Activated T-helper 2 cell treated with anti-CD3 and anti-CD28 coated beads, Interferon-gamma antibody, Interleukin-2, Interleukin-4, amounts not matched to agents 10 μg/mL and 5 μg/mL and 100 μg/mL, durations not matched to agents 14 hours and 24 hours and 36 hours (primary cell): Measurements from ENCODE around the gene NRROS. TPM values are rescaled to one million over a fixed set of nuclear protein-coding genes. Genes with fewer than 3 reads are reported as not detected.
"Not testable (repeated sequence)": the region's sequence is repeated elsewhere in the genome, so short reads cannot be mapped to it uniquely, and the experiment has no call there.

Experiments
- DNase-seq: peaks from one replicate; pipeline ENCODE4 v3.0.0; 2021; ENCODE audit warnings: low spot score
- H3K27ac Mint-ChIP-seq: one replicate; pipeline ENCODE4 v1.8.0; 2021; ENCODE audit warnings: mixed read lengths
- H3K27me3 Mint-ChIP-seq: one replicate; pipeline ENCODE4 v1.8.0; 2021; ENCODE audit warnings: low read depth, mixed read lengths
- H3K36me3 Mint-ChIP-seq: one replicate; pipeline ENCODE4 v1.8.0; 2021; ENCODE audit warnings: low read depth, mixed read lengths
- H3K4me1 Mint-ChIP-seq: one replicate; pipeline ENCODE4 v1.8.0; 2021; ENCODE audit warnings: low read depth, mixed read lengths
- H3K4me3 Mint-ChIP-seq: one replicate; pipeline ENCODE4 v1.8.0; 2021; ENCODE audit warnings: low read depth, mild to moderate bottlenecking, moderate library complexity, mixed read lengths
- H3K9me3 Mint-ChIP-seq: one replicate; pipeline ENCODE4 v1.8.0; 2021; ENCODE audit warnings: mixed read lengths
- intact Hi-C: fragments of 100-400 bp; cut with micrococcal nuclease; formaldehyde crosslinking; loops from one replicate; pipeline ENCODE4 v1.15.1; 2023
- total RNA-seq: library from RNA; stranded (reverse); gene quantifications from 2 replicates; pipeline ENCODE4 v1.2.3, GENCODE V29; 2022

NRROS gene
- total RNA-seq, 1 donor from 2014 or later = 51.4 TPM

DNA sequence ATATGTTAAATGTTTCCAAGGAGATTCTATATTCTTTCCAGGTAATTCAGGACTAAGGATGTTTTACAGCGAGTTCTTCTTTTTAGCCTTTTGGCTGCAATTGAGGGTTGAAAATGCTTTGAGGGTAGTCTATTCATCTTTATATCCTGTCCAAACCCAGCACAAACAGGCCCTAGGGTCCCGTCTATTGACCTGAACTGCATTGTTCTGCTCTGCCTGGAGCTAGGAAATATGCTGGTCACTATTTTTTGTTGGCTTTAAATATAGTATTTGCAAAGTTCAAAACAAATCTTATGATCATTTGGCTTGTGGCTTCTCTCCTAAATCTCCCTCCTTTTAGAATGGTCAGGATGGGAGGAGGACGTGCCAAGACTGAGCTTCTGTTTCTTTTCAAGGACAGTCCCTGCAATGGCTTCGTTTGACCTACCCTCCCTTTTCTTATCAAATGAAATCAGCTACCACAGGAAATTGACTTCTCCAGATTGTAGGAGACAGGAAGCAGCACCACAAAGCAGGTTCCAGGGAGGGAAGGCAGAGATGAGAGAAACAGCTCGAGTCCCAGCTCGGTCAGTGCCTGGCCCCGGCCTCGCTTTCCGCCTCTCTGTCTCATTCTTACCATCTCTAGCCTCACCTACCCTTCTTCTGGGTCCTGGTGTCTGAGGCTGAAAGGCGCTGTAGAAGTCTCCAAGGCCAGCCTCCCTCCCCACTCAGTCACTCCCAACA lies 27.6 kb upstream of the NRROS start:
- peak overlapping the region; percentile 86 for H3K27ac Mint-ChIP-seq
- DNase-seq = peak; percentile 24
- H3K9me3 Mint-ChIP-seq = no peaks in the 10 kb centered on the region
- intact Hi-C loops = no loop called here
- peak overlapping the region; percentile 65 for H3K4me3 Mint-ChIP-seq
- H3K27me3 Mint-ChIP-seq = no peaks in the 10 kb centered on the region
- peaks cover 34% of the 10 kb centered on the region for H3K4me1 Mint-ChIP-seq
- no peaks in the 10 kb centered on the region for H3K36me3 Mint-ChIP-seq

- peaks cover 35% of the 10 kb centered on the region for H3K4me1 Mint-ChIP-seq
- intact Hi-C loops, DNase-seq, H3K27me3 Mint-ChIP-seq, H3K9me3 Mint-ChIP-seq, H3K27ac Mint-ChIP-seq, H3K36me3 Mint-ChIP-seq, H3K4me3 Mint-ChIP-seq: not testable (repeated sequence)
These were observed 24.3 kb upstream of the NRROS start for GRCh38 chr3:196615234-196615633.

DNA sequence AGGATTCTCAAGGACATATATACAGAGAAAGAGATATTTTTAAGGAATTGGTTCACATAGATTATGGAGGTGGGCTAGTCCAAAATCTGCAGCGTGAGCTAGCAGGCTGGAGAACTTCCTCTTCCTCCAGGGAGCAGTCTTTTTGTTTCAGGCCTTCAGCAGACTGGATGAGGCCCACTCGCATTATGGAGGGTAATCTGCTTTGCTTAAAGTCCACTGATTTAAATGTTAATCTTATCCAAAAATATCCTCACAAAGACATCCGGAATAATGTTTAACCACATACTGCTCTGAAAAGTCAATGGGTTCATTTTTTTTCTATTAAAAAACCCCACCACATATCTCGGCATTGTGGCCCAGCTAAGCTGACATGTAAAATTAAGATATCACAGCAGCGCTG lies 22.2 kb upstream of the NRROS start:
- Mint-ChIP-seq H3K4me1 (peaks cover 33% of the 10 kb centered on the region), H3K27ac (no peak overlapping the region), H3K4me3 (no peak overlapping the region), H3K27me3 (no peaks in the 10 kb centered on the region), H3K9me3 (no peaks in the 10 kb centered on the region), H3K36me3 (no peaks in the 10 kb centered on the region)
- intact Hi-C loops = no loop called here
- DNase-seq = no peak

DNA sequence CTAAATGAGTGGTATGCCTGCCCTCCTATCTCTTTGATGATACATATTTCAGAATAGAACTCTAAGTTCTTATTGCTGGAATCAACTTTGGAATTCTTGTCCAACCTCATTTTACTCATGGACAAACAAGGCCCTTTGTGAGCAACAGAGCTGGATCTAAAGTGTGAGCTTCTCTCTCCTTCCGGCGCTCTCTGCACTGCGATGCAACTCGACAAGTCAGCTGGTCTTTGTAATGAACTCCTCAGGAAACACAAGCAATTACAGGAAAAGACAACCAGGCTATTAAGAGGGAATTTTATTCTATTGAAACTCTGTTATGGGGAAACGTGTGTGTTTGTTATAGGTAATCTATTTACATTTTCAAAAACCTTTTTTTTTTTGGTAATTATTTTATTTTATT lies 20.3 kb upstream of the NRROS start:
- Mint-ChIP-seq H3K4me1 (peaks cover 29% of the 10 kb centered on the region), H3K27me3 (no peaks in the 10 kb centered on the region), H3K27ac (no peak overlapping the region), H3K9me3 (no peaks in the 10 kb centered on the region), H3K36me3 (no peaks in the 10 kb centered on the region), H3K4me3 (no peak overlapping the region)
- no peak for DNase-seq
- intact Hi-C loops = no loop called here

DNA sequence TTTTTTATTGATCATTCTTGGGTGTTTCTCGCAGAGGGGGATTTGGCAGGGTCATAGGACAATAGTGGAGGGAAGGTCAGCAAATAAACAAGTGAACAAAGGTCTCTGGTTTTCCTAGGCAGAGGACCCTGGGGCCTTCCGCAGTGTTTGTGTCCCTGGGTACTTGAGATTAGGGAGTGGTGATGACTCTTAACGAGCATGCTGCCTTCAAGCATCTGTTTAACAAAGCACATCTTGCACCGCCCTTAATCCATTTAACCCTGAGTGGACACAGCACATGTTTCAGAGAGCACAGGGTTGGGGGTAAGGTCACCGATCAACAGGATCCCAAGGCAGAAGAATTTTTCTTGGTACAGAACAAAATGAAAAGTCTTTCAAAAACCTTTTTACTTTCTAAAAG lies 19.9 kb upstream of the NRROS start:
- intact Hi-C loops, H3K9me3 Mint-ChIP-seq, H3K36me3 Mint-ChIP-seq, DNase-seq, H3K27me3 Mint-ChIP-seq, H3K27ac Mint-ChIP-seq, H3K4me3 Mint-ChIP-seq: not testable (repeated sequence)
- H3K4me1 Mint-ChIP-seq = peaks cover 34% of the 10 kb centered on the region

DNA sequence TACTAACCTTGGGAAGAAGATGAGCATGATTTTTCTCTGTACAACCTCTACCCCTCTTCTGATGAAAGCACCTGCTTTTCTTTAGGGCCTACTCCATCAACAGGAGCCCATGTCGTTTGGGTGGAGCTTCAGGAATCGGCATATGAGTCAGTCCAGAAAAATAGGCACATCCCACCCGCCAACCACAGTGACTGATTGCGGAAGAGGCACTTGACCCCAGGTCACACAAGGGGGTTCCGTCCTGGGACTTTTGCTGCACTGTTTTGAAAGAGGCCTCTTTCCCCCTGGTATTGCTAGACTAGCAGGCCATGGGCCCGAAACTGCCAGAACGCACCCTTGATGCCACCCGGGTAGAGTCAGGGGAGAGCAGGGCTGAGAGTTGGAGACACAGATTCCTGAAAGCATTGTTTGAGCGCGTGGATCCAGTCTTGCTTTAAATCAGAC lies 19.3 kb upstream of the NRROS start:
- Mint-ChIP-seq H3K9me3 (no peaks in the 10 kb centered on the region), H3K36me3 (no peaks in the 10 kb centered on the region), H3K27me3 (no peaks in the 10 kb centered on the region), H3K4me1 (peaks cover 39% of the 10 kb centered on the region), H3K4me3 (no peak overlapping the region), H3K27ac (no peak overlapping the region)
- no peak for DNase-seq
- intact Hi-C loops = no loop called here

DNA sequence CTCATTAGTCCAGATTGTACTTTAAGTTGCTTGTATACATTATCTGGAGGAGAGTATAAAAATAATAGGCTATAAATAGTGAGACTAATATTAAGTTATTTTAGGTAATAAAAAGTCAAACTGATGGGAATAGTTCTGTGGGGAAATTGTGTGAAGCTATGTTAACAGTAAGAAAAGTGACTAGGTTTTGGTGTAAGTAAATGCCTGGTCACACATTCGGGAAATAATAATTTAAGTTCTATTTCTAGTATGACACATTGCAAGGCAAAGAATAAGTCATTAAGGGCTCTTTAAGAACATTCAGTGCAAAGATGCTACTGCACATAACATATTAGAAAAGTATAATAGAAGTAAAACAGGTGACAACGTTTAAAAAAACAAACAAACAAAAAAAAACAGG lies 18.8 kb upstream of the NRROS start:
- Mint-ChIP-seq H3K27me3 (no peaks in the 10 kb centered on the region), H3K36me3 (no peaks in the 10 kb centered on the region), H3K4me3 (no peak overlapping the region), H3K9me3 (no peaks in the 10 kb centered on the region), H3K4me1 (peaks cover 43% of the 10 kb centered on the region), H3K27ac (no peak overlapping the region)
- intact Hi-C loops = no loop called here
- DNase-seq = no peak

DNA sequence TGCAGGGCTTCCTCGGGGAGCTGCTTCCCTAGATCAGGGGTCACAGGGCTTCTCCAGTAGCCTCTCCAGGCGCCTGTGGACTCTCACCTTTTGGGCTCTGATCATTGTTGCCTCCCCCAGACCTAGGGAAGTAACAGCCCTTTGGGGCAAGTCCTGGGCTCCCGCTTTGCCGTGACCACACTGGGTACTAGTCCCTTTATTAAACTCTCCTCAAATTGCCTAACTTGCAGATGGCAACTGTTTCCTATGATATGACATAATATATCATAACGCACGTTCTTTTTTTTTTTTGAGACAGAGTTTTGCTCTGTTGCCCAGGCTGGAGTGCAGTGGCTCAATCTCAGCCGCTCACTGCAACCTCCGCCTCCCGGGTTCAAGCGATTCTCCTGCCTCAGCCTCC lies 17.9 kb upstream of the NRROS start:
- Mint-ChIP-seq H3K27me3 (no peaks in the 10 kb centered on the region), H3K4me3 (no peak overlapping the region), H3K9me3 (no peaks in the 10 kb centered on the region), H3K4me1 (peaks cover 44% of the 10 kb centered on the region), H3K27ac (no peak overlapping the region), H3K36me3 (no peaks in the 10 kb centered on the region)
- intact Hi-C loops = no loop called here
- no peak for DNase-seq

GRCh38 chr3:196624067-196624790 lies 15.3 kb upstream of the NRROS start:
- intact Hi-C loops = loop anchor here (2.0 kb wide), 1 partner anchor 17 kb away; no protein-coding TSS in a partner anchor
- H3K36me3 Mint-ChIP-seq = no peaks in the 10 kb centered on the region
- H3K4me1 Mint-ChIP-seq = peaks cover 47% of the 10 kb centered on the region
- peak; percentile 35 for DNase-seq
- H3K9me3 Mint-ChIP-seq = no peaks in the 10 kb centered on the region
- no peaks in the 10 kb centered on the region for H3K27me3 Mint-ChIP-seq
- H3K4me3 Mint-ChIP-seq = peak overlapping the region; percentile 41
- H3K27ac Mint-ChIP-seq = peak overlapping the region; percentile 65

DNA sequence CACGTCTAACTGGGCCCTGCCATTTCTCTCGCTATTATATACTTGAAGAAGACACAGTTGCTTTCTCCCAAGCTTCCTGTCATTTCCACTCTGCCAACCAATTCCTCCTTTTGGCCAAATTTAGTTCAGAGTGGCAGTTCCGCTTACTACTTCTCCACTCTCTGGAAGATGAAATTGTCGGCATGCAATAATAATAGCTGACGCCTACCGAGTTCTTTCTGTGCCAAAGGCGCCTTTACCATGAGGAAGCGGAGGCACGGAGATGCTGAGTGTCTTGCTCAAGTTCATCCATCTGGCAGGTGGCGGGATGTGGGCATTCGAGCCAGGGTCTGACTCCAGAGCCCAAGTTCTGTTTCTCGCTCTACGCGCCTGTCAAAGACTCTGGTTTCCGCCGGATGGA lies 14.6 kb upstream of the NRROS start:
- Mint-ChIP-seq H3K9me3 (no peaks in the 10 kb centered on the region), H3K27me3 (no peaks in the 10 kb centered on the region), H3K36me3 (no peaks in the 10 kb centered on the region), H3K4me1 (peaks cover 51% of the 10 kb centered on the region), H3K27ac (peak overlapping the region; percentile 65), H3K4me3 (peak overlapping the region; percentile 41)
- no peak for DNase-seq
- intact Hi-C loops = loop anchor here (2.0 kb wide), 1 partner anchor 16 kb away; no protein-coding TSS in a partner anchor

DNA sequence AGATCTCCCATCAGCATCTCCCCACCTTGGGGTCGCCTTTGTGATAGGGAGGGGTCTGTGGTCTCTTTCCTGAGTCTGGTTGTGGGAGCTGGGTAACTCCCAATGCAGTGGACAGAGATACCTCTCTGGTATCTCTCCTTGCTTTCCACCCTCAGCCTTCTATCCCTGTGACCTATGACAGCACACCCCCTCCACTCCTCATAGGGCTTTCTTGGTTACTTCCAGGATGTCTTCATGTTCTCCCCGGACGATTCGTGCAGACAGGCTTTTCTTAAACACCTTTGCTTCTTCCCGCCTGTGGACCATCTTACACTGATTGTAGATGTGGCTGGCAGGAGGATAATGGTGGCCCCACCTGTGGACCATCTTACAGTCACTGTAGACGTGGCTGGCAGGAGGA lies 14.2 kb upstream of the NRROS start:
- no peaks in the 10 kb centered on the region for H3K27me3 Mint-ChIP-seq
- no peaks in the 10 kb centered on the region for H3K9me3 Mint-ChIP-seq
- intact Hi-C loops = loop anchor here (2.0 kb wide), 1 partner anchor 15 kb away; no protein-coding TSS in a partner anchor
- H3K4me1 Mint-ChIP-seq = peaks cover 53% of the 10 kb centered on the region
- no peak overlapping the region for H3K4me3 Mint-ChIP-seq
- no peaks in the 10 kb centered on the region for H3K36me3 Mint-ChIP-seq
- H3K27ac Mint-ChIP-seq = peak overlapping the region; percentile 65
- no peak for DNase-seq

- H3K27ac Mint-ChIP-seq = no peak overlapping the region
- H3K4me3 Mint-ChIP-seq = no peak overlapping the region
- no peak for DNase-seq
- no peaks in the 10 kb centered on the region for H3K9me3 Mint-ChIP-seq
- no peaks in the 10 kb centered on the region for H3K27me3 Mint-ChIP-seq
- no peaks in the 10 kb centered on the region for H3K36me3 Mint-ChIP-seq
- intact Hi-C loops = no loop called here
- peaks cover 60% of the 10 kb centered on the region for H3K4me1 Mint-ChIP-seq
These were observed 11.6 kb upstream of the NRROS start for GRCh38 chr3:196627918-196628231.

- no peaks in the 10 kb centered on the region for H3K36me3 Mint-ChIP-seq
- H3K4me1 Mint-ChIP-seq = peaks cover 66% of the 10 kb centered on the region
- no peaks in the 10 kb centered on the region for H3K27me3 Mint-ChIP-seq
- no peak for DNase-seq
- peak overlapping the region; percentile 97 for H3K27ac Mint-ChIP-seq
- no peaks in the 10 kb centered on the region for H3K9me3 Mint-ChIP-seq
- no peak overlapping the region for H3K4me3 Mint-ChIP-seq
- intact Hi-C loops = no loop called here
These were observed 10.3 kb upstream of the NRROS start for GRCh38 chr3:196629228-196629627.
